Stimulated activated memory B cell treated with anti-CD40 and anti-IgM and Interleukin-4, amounts not matched to agents 10 μg/mL and 1 μg/mL and 100 μg/mL, for 72 hours (primary cell): ENCODE results near the gene SUPT4H1.

ENCODE experiments used
- ATAC-seq: fragments of 150-1000 bp; cut with Tn5 transposase; 2 replicates; pipeline ENCODE4 v1.10.0; 2021
- H3K27ac Mint-ChIP-seq: one replicate; pipeline ENCODE4 v1.8.0; 2022; ENCODE audit warnings: mild to moderate bottlenecking, mixed read lengths
- H3K27me3 Mint-ChIP-seq: one replicate; pipeline ENCODE4 v1.8.0; 2022; ENCODE audit warnings: mixed read lengths
- H3K36me3 Mint-ChIP-seq: one replicate; pipeline ENCODE4 v1.8.0; 2022; ENCODE audit warnings: mixed read lengths
- H3K4me1 Mint-ChIP-seq: one replicate; pipeline ENCODE4 v1.8.0; 2022; ENCODE audit warnings: mixed read lengths
- H3K4me3 Mint-ChIP-seq: one replicate; pipeline ENCODE4 v1.8.0; 2022; ENCODE audit warnings: mild to moderate bottlenecking, moderate library complexity, mixed read lengths
- H3K9me3 Mint-ChIP-seq: one replicate; pipeline ENCODE4 v1.8.0; 2022; ENCODE audit warnings: mixed read lengths

SUPT4H1 gene

DNA sequence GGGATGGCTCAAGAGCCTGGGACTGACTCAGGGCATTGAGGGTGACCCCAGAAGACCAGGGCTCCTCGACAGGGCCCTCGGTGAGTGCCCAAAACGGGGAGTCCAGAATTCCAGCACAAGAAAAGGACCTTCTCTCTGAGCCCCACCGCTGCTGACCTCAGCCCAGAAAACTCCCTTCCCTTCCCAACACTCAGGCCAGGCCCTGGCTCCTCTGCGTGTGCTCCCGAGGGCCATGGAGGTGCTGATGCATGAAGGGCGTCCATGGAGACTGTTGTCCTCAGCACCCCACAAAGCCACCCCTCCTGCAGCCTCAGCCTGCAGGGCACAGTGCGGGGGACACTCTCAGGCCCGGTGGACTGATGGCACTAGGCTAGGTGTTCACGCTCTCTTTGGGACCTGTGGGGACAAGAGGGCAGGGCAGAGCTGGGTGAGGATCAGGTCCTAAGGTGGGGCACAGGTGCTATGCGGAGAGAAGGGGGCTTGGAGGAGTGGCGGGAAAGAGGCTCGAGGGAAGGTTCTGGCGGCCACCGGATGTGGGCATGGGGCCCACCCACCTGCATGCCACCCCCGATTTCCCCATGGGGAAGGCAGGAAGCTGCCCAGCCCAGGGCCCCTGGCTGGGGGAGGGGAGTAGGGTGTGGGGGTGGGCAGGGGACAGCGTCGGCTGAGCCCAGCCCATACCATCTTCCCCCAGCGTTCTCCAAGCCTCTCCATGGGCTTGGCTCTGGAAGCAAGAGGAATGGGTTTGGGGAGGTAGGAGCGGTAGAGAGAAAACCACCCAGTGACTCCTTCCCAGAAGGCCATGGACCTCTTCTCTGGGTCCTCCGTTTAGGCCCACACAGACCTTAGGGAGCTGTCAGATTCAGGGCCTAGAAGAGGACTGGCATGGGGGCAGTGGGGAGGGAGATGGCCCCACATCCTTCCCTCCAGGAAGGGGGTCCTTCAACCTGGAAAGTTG, 18.9 kb downstream of the SUPT4H1 start:
- peaks cover 30% of the 10 kb centered on the region for H3K36me3 Mint-ChIP-seq
- H3K9me3 Mint-ChIP-seq = no peaks in the 10 kb centered on the region
- peaks cover 8% of the 10 kb centered on the region for H3K27me3 Mint-ChIP-seq
- H3K4me1 Mint-ChIP-seq = peaks cover 76% of the 10 kb centered on the region
- H3K4me3 Mint-ChIP-seq = peak overlapping the region; percentile 98
- ATAC-seq = peak; percentile 0
- H3K27ac Mint-ChIP-seq = peak overlapping the region; percentile 100

DNA sequence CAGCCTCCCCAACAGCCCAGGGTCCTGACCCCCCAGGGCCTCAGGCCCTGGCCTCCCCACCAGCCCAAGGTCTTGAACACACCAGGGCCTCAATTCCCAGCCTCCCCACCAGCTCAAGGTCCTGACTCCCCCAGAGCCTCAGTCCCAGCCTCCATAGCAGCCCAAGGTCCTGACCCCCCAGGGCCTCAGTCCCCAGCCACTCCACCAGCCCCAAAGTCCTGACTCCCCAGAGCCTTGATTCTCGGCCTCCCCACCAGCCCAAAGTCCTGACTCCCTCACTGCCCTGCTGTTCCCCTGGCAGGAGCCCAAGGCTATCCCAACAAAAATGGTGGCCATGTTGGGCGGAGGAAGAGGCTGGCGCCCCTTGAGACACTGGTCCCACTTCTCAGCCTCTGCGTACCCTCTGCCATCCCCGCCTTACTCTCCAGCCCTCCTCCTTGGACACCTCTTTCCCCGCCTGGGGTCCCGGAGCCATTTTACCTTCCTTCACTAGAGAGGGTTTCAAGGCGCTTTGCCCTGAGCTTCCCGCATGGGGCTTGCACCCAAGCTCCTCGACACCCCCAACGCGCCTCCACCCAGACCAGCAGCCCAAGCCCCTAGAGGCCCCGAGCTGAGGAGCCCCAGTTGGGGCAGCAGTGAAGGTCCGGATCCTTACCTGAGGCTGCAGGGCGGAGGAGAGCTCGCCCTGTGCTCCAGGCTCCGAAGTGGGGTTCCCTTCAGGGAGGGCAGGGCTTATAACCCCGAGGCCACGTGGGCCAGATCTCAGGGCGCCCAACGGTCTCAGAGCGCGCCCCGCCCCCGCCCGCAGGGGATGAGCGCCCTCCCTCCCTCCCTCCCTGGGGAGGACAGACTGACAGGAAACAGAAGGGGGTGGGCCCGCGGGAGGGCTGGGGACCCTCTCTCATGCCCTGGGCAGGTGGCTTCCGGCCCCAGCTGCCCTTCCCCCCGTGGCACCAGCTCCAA, 19.9 kb downstream of the SUPT4H1 start:
- peak; percentile 53 for ATAC-seq
- Mint-ChIP-seq H3K4me1 (peaks cover 74% of the 10 kb centered on the region), H3K36me3 (peaks cover 30% of the 10 kb centered on the region), H3K27me3 (peaks cover 8% of the 10 kb centered on the region), H3K4me3 (peak overlapping the region; percentile 98), H3K27ac (peak overlapping the region; percentile 100), H3K9me3 (no peaks in the 10 kb centered on the region)

DNA sequence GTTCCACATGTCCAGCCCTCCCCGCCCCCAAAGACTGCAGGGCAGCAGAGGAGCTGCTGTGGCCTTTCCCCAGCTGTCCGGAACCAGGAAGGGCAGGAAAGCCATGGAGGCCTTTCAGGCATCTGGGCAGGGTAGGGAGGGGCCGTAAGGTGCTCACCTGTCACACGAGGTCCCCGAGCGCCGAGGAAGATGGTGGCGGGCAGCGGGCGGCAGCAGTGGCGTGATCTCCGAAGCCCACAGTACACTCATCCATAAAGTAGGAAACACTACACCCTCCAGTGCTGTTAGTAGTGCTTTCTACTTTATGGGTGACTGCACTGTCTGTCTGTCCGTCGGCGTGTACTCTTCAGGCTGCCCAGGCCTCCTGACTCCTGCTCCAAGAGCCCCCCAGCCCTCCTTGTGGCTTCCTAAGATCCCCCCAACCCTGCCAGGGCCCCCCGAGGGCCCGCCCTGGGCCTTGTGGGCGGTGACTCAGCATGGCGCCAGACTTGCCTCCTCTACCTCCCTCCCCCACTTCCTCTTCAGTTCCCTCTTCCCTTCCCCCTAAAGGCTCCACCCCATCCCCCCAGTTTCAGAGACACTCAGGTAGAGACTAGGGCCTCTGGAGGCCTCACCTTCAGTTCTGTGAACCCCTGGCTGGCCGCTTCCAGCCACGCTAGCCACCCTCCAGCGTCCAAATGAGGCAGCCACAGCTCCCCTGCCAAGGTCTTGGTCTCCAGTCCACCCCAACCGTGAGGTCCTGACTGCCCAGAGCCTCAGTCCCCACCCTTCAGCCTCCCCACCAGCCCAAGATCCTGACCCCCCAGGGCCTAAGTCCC, 20.8 kb downstream of the SUPT4H1 start:
- H3K9me3 Mint-ChIP-seq = no peaks in the 10 kb centered on the region
- H3K27me3 Mint-ChIP-seq = peaks cover 8% of the 10 kb centered on the region
- peaks cover 74% of the 10 kb centered on the region for H3K4me1 Mint-ChIP-seq
- H3K4me3 Mint-ChIP-seq = peak overlapping the region; percentile 98
- H3K27ac Mint-ChIP-seq = peak overlapping the region; percentile 100
- H3K36me3 Mint-ChIP-seq = peaks cover 30% of the 10 kb centered on the region
- peak; percentile 0 for ATAC-seq

DNA sequence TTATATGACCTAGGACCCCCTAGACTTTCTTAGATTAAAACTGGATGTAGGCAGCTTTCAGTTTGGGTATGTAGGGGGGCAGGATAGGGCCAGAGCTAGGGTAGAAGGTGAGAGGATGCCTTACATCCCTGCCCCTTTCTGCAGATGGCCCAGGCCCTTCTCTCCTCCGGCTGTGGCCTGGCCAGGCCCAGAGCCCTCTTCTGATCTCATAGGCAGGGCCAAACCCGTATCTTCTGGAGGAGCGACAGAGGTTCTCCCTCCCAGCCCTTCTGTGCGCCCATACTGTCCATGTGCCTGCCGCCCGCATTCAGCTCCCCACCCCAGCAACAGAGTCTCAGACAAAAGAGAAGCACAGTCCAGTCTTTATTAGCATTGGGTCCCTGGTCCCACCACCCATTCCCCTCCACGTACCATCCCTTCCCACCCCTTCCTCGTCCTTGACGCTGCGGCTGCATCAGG, 21.4 kb downstream of the SUPT4H1 start:
- H3K4me1 Mint-ChIP-seq = peaks cover 74% of the 10 kb centered on the region
- H3K27ac Mint-ChIP-seq = peak overlapping the region; percentile 100
- peak overlapping the region; percentile 98 for H3K4me3 Mint-ChIP-seq
- H3K9me3 Mint-ChIP-seq = no peaks in the 10 kb centered on the region
- H3K36me3 Mint-ChIP-seq = peaks cover 30% of the 10 kb centered on the region
- no peak for ATAC-seq
- H3K27me3 Mint-ChIP-seq = peaks cover 8% of the 10 kb centered on the region

DNA sequence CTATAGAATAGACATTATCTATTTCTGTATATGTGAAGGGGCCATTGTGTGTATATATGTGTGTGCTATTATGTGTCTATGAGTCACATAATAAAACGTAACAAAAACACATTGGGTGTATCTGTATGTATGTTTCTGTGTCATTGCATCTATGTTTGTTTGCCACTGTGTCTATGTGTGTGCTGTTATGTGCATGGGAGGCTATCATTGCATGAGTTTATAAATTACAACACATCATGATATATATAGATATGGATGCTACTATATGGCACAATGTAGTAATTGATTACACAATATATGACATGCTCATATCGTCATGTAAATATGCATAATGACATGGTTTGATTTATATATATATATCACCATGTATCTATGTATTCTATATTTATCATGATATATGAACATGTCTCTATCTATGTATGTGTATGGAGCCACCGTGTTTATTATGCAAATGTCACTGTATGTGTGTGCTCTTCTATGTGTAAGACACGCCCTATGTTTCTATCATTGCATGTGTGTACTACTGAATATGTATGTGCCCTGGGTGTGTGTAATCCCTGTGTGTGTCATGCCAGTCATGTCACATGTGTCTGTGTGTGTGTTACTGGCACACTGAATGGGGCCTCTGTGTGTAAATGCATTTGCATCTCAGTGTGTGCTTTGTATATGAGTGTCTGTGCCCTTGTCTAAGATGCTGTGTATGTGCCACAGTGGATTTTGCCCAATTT, 22.0 kb downstream of the SUPT4H1 start:
- peak overlapping the region; percentile 100 for H3K27ac Mint-ChIP-seq
- peaks cover 8% of the 10 kb centered on the region for H3K27me3 Mint-ChIP-seq
- H3K4me3 Mint-ChIP-seq = peak overlapping the region; percentile 98
- peak; percentile 2 for ATAC-seq
- peaks cover 30% of the 10 kb centered on the region for H3K36me3 Mint-ChIP-seq
- H3K9me3 Mint-ChIP-seq = no peaks in the 10 kb centered on the region
- H3K4me1 Mint-ChIP-seq = peaks cover 74% of the 10 kb centered on the region

DNA sequence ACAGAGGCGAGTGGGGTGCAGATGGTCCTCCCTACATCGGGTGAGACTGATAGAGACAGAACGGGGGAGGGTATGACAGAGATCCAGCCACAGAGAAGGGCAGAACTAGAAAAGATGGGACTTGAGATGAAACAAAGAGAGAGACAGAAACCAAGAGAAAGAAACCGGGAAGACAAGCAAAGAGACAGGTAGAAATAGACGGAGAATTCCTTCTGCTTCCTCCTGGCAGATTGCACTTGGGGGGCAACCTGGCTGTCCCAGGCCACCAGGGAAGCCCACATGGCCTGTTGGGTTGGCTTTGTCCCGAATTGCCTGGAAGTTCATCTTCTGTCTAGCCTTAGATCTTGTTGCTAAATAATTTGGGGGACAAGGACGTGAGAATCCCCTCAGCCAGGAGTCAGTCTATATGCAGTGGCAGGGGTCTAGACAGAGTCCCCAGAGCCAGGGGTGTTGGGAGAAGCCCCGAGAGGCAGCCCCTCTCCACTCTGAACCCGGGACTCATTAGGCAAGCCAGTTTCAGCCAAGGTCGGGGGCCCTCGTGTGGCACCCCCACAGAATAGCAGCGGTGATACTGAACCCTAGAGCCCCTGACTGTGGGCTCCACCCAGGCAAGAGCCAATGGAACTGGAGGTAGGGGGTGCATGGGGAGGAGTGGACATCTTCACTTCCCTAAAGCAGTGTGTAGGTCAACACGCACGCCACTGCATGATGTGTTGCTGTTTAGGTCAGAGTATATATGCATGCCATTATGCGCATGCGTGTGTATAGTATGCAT, 22.8 kb downstream of the SUPT4H1 start:
- peak; percentile 63 for ATAC-seq
- Mint-ChIP-seq H3K4me1 (peaks cover 68% of the 10 kb centered on the region), H3K4me3 (peak overlapping the region; percentile 85), H3K27me3 (peaks cover 8% of the 10 kb centered on the region), H3K27ac (peak overlapping the region; percentile 100), H3K9me3 (no peaks in the 10 kb centered on the region), H3K36me3 (peaks cover 30% of the 10 kb centered on the region)

DNA sequence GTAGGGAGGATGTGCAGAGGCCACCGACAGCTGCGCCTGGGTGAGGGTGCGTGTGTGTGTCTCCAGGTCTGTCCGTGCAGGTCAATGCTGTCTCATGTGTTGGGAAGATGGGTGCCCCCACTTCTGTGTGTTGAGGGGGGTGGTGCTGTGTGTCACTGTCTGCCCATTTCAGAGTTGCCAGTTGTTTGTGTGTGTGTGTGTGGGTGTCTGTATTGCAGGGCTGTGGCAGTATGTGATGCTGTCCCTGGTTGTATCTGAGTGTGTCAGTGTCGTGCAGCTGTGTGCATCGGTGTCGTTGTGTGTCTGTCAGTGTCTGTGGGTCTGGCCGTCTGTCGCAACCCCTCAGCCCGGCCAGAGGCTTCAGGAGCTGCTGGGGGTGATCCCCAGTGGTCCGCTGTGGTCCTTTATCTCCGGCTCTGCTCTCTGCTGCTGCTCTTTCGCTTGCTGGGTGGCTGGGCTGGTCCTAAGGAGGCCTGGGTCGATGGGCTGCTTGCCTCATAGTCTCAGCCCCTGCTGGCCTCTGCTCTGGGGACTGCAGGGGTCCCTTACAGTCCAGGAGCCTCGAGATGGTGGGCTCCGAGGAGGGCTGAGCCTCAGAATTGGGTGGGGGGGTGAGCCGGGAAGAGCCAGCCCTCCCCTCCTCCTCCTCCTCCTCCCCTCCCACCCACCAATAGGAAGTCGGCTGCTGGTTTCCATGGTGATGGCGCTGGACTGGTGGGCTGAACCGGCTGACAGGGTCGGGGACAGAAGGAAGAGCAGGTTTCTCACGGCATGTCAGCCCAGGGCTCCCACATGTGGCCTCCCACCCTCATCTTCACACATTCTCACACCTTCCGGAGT, 23.6 kb downstream of the SUPT4H1 start, which contains the start of gene TSPOAP1:
Gene TSPOAP1 (minus strand): TSS at position 601 of the 840 bp plus-strand sequence. CDS start 875 bp downstream, outside the sequence.
- H3K4me3 Mint-ChIP-seq = peak within 1 kb of the TSS; percentile 85
- ATAC-seq = peak; percentile 48
- peak within 1 kb of the TSS; percentile 100 for H3K27ac Mint-ChIP-seq
- peaks cover 61% of the 10 kb centered on the region for H3K4me1 Mint-ChIP-seq
- no peaks in the 10 kb centered on the region for H3K9me3 Mint-ChIP-seq
- peaks cover 8% of the 10 kb centered on the region for H3K27me3 Mint-ChIP-seq
- H3K36me3 Mint-ChIP-seq = peaks cover 30% of the 10 kb centered on the region

DNA sequence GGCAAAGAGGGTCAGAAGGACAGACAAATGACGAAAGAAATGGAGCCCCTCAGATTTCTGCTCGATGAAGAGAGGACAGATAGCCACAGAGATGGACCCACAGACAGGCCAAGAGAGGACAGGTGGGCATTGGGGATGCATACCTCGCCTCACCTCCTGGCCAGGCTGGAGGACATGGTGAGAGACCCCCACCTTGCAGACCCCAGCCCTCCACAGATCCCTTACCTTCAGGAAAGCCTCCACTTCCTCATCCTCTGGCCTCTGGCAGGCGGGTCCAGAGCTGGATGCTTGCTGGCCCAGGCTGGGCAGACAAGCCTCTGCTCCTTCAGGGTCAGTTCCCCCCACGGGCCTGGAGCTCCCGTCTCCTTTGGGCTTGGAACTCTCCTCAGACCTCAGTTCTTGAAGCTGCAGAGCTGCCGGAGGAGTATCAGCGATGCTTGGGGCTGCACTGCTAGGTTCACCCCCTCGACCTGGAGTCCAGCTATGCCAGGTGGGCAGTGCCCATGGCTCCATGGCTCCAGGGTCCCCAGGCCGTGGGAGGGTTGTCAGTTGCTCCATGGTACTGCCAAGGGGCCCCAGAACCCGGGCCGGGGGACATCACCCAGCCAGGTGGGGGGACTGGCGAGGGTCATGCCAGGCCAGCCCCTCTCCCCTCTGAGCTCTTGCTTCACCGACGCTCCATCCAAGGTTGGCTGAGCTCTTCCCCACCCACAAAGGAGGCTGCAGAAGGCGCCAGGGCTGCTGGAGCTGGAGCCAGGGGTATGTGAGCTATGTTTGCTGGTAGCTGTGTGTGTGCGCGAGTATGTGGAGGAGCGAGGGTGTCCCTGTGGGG, 24.4 kb downstream of the SUPT4H1 start:
- no peak for ATAC-seq
- Mint-ChIP-seq H3K27ac (peak overlapping the region; percentile 100), H3K27me3 (peaks cover 8% of the 10 kb centered on the region), H3K4me1 (peaks cover 54% of the 10 kb centered on the region), H3K4me3 (peak overlapping the region; percentile 85), H3K9me3 (no peaks in the 10 kb centered on the region), H3K36me3 (peaks cover 30% of the 10 kb centered on the region)

DNA sequence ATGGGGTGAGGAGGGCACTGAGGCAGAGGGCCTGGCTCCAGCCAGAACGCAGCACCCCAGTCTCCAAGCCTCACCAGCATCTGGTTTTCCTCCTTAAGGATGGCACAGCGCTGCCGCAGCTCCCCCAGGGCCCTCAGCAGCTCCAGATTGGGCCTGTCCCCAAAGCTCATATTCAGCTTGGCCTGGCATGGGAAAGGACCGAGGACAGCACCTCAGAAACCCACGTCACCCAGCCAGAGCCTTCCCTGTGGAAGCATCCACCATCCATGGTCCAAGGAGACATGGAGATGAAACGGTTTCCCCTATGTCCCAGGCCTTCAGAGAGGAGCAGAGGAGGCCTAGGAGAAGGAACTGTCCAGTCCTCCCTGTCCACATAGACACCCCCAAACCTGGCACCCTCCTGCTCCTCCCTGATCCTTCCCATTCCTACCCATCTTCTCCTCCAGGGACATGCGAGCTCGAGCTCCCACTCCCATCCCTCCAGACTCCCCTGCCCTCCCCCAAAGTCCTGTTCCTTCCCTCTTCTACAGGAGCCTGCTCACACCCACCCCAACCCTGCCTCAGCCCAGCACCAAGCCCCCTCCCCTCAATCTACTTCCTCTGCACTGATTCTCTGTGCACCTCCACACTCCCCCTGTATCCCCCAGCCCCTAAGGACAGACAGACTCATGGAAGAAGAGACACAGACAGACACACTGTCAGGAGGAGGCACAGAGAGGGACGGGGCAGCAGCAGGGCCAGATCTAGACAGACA, 25.2 kb downstream of the SUPT4H1 start:
- peaks cover 23% of the 10 kb centered on the region for H3K36me3 Mint-ChIP-seq
- no peak for ATAC-seq
- peak overlapping the region; percentile 100 for H3K27ac Mint-ChIP-seq
- H3K9me3 Mint-ChIP-seq = no peaks in the 10 kb centered on the region
- H3K27me3 Mint-ChIP-seq = peaks cover 1% of the 10 kb centered on the region
- H3K4me1 Mint-ChIP-seq = peaks cover 54% of the 10 kb centered on the region
- H3K4me3 Mint-ChIP-seq = peak overlapping the region; percentile 39

DNA sequence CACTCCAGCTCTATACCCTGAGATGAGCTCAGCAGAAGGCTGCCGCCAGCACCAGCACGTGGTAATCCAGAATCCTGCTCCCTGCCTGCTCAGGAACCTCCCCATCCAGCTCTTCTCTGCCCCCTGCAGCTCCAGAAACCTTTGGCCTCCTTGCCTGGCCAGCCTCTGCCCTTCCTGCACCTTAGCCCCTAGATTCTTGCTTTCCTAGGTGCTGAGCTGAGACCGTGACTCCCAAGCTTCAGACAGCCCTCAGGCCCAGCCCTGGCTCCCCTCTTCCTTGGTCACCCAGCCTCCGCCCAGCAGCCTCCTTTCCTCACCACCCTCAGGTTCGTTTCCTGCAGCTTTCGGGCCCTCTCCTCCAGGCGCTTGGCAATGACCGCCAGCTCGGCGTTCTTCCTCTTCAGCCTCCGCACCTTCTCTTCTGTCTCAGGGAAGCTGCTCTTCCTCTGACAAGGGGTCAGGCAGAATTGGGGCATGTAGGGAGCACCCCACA, 26.0 kb downstream of the SUPT4H1 start:
- Mint-ChIP-seq H3K36me3 (peaks cover 16% of the 10 kb centered on the region), H3K4me1 (peaks cover 54% of the 10 kb centered on the region), H3K27ac (peak overlapping the region; percentile 100), H3K4me3 (peak overlapping the region; percentile 21), H3K9me3 (no peaks in the 10 kb centered on the region), H3K27me3 (no peaks in the 10 kb centered on the region)
- no peak for ATAC-seq

DNA sequence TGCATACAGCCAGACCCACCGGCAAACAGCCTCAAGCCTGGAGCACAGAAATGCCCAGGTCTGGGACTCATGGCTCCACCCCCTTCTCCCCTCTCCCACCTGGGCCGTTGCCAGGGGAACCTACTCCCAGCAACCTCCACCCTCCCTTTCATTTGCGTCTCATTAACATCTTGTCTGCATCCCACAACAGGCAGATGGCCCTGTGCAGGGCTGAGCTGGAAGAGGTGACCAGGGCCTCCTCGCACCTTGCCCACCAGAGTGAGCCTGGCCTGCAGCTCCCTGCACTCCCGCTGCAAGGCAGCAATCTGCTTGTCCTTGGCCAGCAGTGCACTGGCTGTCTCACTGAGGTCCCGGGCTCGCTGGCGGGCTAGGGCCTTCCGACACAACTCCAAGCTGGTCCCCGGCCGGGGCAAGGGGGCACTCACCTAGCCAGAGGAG, 26.7 kb downstream of the SUPT4H1 start:
- peaks cover 51% of the 10 kb centered on the region for H3K4me1 Mint-ChIP-seq
- H3K27ac Mint-ChIP-seq = peak overlapping the region; percentile 100
- ATAC-seq = no peak

More for the DNA sequence above, 26.7 kb downstream of the SUPT4H1 start:
- peaks cover 8% of the 10 kb centered on the region for H3K36me3 Mint-ChIP-seq
- H3K27me3 Mint-ChIP-seq = no peaks in the 10 kb centered on the region
- no peaks in the 10 kb centered on the region for H3K9me3 Mint-ChIP-seq
- H3K4me3 Mint-ChIP-seq = peak overlapping the region; percentile 55
